Measurements from ENCODE around the gene TGFBR1.

TGFBR1 gene

GRCh38 chr9:99154356-99154755 is 49.4 kb downstream of the TGFBR1 start:
- TF ChIP-seq ISL1 (CRISPR knock-in tag; IDR thresholded peaks at IDR 0.05) (no peak), PPARA (CRISPR knock-in tag; IDR thresholded peaks at IDR 0.05; ENCODE audit: borderline replicate concordance) (no peak), ZFP3 (CRISPR knock-in tag; IDR thresholded peaks at IDR 0.05) (no peak), ZNF565 (CRISPR knock-in tag; conservative IDR thresholded peaks at IDR 0.05; ENCODE audit: low read depth) (no peak), RARB (CRISPR knock-in tag; IDR thresholded peaks at IDR 0.05) (no peak), GLIS3 (CRISPR knock-in tag; IDR thresholded peaks at IDR 0.05) (no peak), OSR1 (CRISPR knock-in tag; IDR thresholded peaks at IDR 0.05) (no peak), TOX (CRISPR knock-in tag; IDR thresholded peaks at IDR 0.05; ENCODE audit: borderline replicate concordance) (no peak), ESRRG (CRISPR knock-in tag; IDR thresholded peaks at IDR 0.05) (no peak), ZNF70 (CRISPR knock-in tag; IDR thresholded peaks at IDR 0.05) (no peak), CSDC2 (CRISPR knock-in tag; IDR thresholded peaks at IDR 0.05) (no peak), ZFP30 (CRISPR knock-in tag; IDR thresholded peaks at IDR 0.05) (no peak)
- TF ChIP-seq, protein P1, sequence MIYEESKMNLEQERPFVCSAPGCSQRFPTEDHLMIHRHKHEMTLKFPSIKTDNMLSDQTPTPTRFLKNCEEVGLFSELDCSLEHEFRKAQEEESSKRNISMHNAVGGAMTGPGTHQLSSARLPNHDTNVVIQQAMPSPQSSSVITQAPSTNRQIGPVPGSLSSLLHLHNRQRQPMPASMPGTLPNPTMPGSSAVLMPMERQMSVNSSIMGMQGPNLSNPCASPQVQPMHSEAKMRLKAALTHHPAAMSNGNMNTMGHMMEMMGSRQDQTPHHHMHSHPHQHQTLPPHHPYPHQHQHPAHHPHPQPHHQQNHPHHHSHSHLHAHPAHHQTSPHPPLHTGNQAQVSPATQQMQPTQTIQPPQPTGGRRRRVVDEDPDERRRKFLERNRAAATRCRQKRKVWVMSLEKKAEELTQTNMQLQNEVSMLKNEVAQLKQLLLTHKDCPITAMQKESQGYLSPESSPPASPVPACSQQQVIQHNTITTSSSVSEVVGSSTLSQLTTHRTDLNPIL (CRISPR knock-in tag; IDR thresholded peaks at IDR 0.05; ENCODE audit: low read depth): no peak
- TF ChIP-seq, protein P2, sequence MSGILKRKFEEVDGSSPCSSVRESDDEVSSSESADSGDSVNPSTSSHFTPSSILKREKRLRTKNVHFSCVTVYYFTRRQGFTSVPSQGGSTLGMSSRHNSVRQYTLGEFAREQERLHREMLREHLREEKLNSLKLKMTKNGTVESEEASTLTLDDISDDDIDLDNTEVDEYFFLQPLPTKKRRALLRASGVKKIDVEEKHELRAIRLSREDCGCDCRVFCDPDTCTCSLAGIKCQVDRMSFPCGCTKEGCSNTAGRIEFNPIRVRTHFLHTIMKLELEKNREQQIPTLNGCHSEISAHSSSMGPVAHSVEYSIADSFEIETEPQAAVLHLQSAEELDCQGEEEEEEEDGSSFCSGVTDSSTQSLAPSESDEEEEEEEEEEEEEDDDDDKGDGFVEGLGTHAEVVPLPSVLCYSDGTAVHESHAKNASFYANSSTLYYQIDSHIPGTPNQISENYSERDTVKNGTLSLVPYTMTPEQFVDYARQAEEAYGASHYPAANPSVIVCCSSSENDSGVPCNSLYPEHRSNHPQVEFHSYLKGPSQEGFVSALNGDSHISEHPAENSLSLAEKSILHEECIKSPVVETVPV (CRISPR knock-in tag; IDR thresholded peaks at IDR 0.05): no peak
- TF ChIP-seq, protein P3, sequence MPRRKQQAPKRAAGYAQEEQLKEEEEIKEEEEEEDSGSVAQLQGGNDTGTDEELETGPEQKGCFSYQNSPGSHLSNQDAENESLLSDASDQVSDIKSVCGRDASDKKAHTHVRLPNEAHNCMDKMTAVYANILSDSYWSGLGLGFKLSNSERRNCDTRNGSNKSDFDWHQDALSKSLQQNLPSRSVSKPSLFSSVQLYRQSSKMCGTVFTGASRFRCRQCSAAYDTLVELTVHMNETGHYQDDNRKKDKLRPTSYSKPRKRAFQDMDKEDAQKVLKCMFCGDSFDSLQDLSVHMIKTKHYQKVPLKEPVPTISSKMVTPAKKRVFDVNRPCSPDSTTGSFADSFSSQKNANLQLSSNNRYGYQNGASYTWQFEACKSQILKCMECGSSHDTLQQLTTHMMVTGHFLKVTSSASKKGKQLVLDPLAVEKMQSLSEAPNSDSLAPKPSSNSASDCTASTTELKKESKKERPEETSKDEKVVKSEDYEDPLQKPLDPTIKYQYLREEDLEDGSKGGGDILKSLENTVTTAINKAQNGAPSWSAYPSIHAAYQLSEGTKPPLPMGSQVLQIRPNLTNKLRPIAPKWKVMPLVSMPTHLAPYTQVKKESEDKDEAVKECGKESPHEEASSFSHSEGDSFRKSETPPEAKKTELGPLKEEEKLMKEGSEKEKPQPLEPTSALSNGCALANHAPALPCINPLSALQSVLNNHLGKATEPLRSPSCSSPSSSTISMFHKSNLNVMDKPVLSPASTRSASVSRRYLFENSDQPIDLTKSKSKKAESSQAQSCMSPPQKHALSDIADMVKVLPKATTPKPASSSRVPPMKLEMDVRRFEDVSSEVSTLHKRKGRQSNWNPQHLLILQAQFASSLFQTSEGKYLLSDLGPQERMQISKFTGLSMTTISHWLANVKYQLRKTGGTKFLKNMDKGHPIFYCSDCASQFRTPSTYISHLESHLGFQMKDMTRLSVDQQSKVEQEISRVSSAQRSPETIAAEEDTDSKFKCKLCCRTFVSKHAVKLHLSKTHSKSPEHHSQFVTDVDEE (CRISPR knock-in tag; IDR thresholded peaks at IDR 0.05): no peak
- no peak for ATAC-seq

GRCh38 chr9:99155736-99156135 is 50.8 kb downstream of the TGFBR1 start:
- TF ChIP-seq ISL1 (CRISPR knock-in tag; IDR thresholded peaks at IDR 0.05) (no peak), SNAI2 (CRISPR knock-in tag; IDR thresholded peaks at IDR 0.05) (no peak), ZNF8 (CRISPR knock-in tag; IDR thresholded peaks at IDR 0.05) (no peak), GLIS3 (CRISPR knock-in tag; IDR thresholded peaks at IDR 0.05) (no peak), ZNF565 (CRISPR knock-in tag; conservative IDR thresholded peaks at IDR 0.05; ENCODE audit: low read depth) (no peak)
- TF ChIP-seq, protein P3 (CRISPR knock-in tag; IDR thresholded peaks at IDR 0.05): no peak
- TF ChIP-seq, protein P1 (CRISPR knock-in tag; IDR thresholded peaks at IDR 0.05; ENCODE audit: low read depth): no peak

GRCh38 chr9:99158629-99159028 is 53.7 kb downstream of the TGFBR1 start:
- TF ChIP-seq ZNF70 (CRISPR knock-in tag; IDR thresholded peaks at IDR 0.05) (no peak), TCF4 (CRISPR knock-in tag; IDR thresholded peaks at IDR 0.05; ENCODE audit: borderline replicate concordance) (no peak), ZFP30 (CRISPR knock-in tag; IDR thresholded peaks at IDR 0.05) (no peak), CSDC2 (CRISPR knock-in tag; IDR thresholded peaks at IDR 0.05) (no peak), ISL1 (CRISPR knock-in tag; IDR thresholded peaks at IDR 0.05) (no peak), OSR1 (CRISPR knock-in tag; IDR thresholded peaks at IDR 0.05) (no peak), ZNF8 (CRISPR knock-in tag; IDR thresholded peaks at IDR 0.05) (no peak), PPARA (CRISPR knock-in tag; IDR thresholded peaks at IDR 0.05; ENCODE audit: borderline replicate concordance) (no peak), ZFP3 (CRISPR knock-in tag; IDR thresholded peaks at IDR 0.05) (no peak), GLIS3 (CRISPR knock-in tag; IDR thresholded peaks at IDR 0.05) (no peak)
- TF ChIP-seq, protein P2 (CRISPR knock-in tag; IDR thresholded peaks at IDR 0.05): no peak
- TF ChIP-seq, protein P1 (CRISPR knock-in tag; IDR thresholded peaks at IDR 0.05; ENCODE audit: low read depth): no peak
- ATAC-seq: peak; percentile 16; the same call in 2 of the 3 replicates

More at GRCh38 chr9:99155736-99156135, 50.8 kb downstream of the TGFBR1 start:
- no peak for ATAC-seq

Data from SK-N-SH treated with all-trans-retinoic acid at 6 μM for 48 hours (cell line).